HG02571 (cell line): ENCODE results near the gene DGKB.

Experiments used
- ATAC-seq: cut with Tn5 transposase; IDR thresholded peaks from one replicate; pipeline ENCODE4 v1.9.1; 2021; ENCODE audit warnings: mild to moderate bottlenecking, moderate library complexity; ENCODE audit not compliant: unreplicated experiment

DGKB gene

GRCh38 chr7:14600766-14601367 lies 301.7 kb downstream of the DGKB start:
- no peak for ATAC-seq

- ATAC-seq = no peak
Observed at GRCh38 chr7:14598978-14599377, 303.6 kb downstream of the DGKB start.

GRCh38 chr7:14596421-14596820 lies 306.1 kb downstream of the DGKB start:
- ATAC-seq = no peak

DNA sequence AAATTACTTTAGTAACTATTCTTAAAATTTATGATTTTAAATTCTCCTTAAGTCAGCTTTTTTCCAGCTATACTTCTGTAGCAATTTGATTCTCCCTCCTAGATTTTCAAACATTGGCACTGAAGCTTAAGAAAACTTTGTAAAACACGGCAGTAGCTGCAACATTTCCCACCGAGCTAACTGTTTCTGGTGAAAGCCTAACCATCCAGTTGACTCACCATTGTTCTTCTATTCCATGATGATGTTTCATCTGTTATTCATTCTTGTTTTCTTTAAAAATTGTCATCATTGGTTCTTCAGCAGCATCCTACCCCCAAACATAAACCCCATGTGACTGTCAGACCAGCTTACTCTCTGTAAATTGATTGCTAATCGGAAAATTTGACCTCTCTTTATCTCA lies 312.3 kb downstream of the DGKB start:
- no peak for ATAC-seq

GRCh38 chr7:14585232-14585631 lies 317.3 kb downstream of the DGKB start:
- ATAC-seq = no peak

GRCh38 chr7:14583518-14583917 lies 319.0 kb downstream of the DGKB start:
- no peak for ATAC-seq

- ATAC-seq = no peak
Observed at GRCh38 chr7:14582010-14582409, 320.5 kb downstream of the DGKB start.

DNA sequence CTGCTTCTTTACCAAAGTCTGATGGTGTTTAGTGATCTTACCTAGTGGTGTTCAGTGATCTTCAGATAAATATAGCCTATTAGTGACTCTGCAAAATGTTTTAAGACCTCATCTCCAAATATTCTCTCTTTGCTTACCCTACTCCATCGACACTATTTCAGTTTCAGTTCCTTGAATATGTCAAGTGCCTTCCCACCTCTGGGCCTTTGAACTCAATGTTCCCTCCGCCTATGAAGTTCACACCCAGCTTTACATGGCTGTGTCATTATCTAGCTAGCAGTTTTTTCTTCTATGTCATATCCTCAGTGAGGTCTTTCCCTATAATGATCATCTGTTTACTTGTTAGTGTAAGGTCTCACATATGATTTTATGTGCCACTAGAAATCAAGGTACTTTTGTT lies 322.6 kb downstream of the DGKB start:
- ATAC-seq = no peak

GRCh38 chr7:14576578-14576977 lies 326.0 kb downstream of the DGKB start:
- ATAC-seq = no peak

DNA sequence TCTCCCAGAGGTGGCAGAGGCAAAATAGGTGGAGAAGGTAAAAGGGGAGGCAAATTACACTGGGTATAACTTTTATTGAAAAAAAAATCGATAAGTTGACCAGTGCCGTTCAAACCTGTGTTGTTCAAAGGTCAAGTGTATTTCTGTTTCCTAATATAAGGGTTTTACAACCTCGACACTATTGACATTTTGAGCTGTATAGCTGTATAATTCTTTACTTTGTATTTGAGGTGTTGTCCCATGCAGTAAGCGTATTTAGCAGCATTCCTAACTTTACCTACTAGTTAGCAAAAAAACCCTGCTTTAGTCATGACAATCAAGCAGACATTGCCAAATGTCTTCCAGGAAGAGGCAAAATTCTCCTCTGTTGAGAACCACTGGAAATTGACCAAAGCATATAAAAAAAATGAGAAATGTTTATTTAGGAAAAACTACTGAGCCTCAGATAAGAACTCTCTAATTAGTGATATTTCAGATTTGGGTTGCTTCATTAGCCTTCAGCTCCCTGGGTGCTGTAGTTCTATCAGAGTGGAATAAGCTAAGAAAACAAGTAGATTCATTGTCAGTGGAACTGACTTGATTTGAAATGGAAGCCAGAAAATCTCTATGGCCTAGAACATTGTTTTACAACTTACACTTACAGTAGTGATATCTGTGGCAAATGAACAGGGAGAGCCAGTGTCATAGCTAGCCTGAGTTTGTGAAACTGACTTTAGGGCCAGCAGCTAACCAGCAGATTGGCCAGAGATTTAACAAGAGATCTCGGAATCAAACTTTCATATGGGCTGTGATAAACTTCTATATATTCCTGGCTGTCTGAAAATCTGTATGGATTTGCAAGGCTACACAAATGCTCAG lies 331.6 kb downstream of the DGKB start:
- no peak for ATAC-seq

GRCh38 chr7:14552060-14552459 lies 350.5 kb downstream of the DGKB start:
- no peak for ATAC-seq

- no peak for ATAC-seq
Observed at GRCh38 chr7:14551310-14551709, 351.2 kb downstream of the DGKB start.

- no peak for ATAC-seq
Observed at GRCh38 chr7:14542624-14543023, 359.9 kb downstream of the DGKB start.

- no peak for ATAC-seq
Observed at GRCh38 chr7:14521183-14521582, 381.4 kb downstream of the DGKB start.

- ATAC-seq = no peak
Observed at GRCh38 chr7:14510268-14510667, 392.3 kb downstream of the DGKB start.

- ATAC-seq = no peak
Observed at GRCh38 chr7:14507617-14508016, 394.9 kb downstream of the DGKB start.

GRCh38 chr7:14505906-14506305 lies 396.6 kb downstream of the DGKB start:
- ATAC-seq = no peak

GRCh38 chr7:14504134-14504533 lies 398.4 kb downstream of the DGKB start:
- no peak for ATAC-seq

DNA sequence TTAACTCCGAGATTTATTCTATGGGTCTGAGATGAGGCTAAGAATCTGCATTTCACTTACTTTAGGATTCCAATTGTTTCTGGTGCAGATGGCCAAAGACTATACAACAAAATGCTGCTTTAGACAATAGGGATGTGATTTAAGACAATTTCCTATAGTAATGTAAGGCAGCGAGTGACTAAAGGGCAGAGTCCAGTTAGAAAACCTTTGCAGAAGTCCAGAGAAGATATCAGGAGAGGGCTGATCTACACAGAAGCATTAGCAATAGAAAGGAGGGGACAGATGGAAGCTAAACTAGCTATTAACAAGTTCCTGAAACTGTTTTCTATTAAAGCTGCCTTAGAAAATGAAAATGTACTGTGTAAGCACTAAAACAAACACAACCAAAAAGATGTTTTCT lies 398.9 kb downstream of the DGKB start:
- no peak for ATAC-seq

- no peak for ATAC-seq
Observed at GRCh38 chr7:14501436-14501835, 401.1 kb downstream of the DGKB start.

DNA sequence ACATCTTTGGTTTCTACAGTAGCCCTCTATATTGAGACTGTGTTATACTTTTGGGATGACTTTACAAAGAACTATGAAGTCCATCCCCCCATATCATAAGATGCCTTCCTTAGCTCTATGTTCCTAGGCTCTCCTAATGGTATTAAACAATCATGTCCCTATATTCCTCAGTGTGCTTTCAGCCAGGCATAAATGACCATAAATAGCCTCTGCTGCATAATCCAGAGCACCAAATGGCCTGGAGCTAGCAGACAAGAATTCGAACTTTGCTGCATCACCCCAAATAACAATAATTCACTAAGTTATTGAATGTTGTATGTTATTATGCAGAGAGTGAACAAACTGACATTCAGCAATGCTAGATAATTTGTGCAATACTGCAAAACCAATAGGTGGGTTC lies 405.2 kb downstream of the DGKB start:
- no peak for ATAC-seq

DNA sequence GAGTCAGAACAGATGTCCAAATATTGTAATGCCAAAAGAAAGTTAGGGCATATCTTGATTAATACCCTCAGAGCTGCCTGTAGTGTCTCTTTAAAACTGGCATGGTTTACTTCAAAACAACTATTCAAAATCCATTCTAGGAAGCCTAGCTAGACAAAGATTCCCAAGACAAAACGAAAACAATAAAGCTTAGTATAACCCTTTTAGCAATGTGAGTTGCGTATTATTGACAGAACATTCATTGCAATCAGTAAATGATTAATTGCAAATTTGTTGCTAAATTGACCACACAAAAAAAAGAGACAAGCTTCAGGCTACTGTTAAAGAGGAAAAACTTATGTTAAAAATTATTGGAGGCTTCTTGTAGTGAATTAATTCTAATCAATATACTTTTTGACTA lies 406.9 kb downstream of the DGKB start:
- ATAC-seq = no peak
